ENCODE data around the gene AK2.

DNA sequence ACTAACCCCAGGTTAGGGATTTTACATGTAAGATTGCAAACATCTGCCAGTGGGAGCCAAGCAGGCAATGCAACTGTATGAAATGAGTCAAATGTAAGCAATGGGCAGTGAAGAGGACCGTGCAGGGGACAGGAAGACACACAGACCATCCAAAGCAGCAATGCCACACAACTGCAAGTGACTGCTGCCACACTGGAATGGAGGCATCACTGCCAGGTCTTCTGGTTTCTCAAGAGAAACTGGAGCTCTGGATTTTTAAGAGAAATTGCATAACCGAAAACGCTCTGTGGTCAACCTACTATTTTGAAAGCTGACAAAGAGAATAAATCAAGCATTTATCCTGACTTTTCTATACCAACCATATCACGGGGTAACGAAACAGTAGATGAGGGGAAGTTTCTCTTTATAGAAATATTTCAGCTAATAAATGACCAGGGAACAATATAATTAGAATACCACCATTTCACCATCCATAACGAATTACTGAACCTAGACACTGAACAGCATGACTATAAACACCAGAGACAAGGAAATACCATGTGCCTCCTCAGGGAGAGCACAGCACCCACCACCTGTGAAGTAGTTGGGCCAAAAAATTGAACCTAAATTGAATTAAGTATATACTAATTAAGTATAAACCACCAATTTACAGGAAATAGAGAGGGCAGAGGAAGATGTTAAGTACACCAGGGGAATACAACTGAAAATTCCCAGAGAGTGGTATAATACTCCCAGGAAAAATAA lies 4.4 kb downstream of the AK2 start:
- no peak for TF ChIP-seq EZH2 (IDR thresholded peaks at IDR 0.05; ENCODE audit: insufficient read depth, low read length)
- TF ChIP-seq, protein P1, sequence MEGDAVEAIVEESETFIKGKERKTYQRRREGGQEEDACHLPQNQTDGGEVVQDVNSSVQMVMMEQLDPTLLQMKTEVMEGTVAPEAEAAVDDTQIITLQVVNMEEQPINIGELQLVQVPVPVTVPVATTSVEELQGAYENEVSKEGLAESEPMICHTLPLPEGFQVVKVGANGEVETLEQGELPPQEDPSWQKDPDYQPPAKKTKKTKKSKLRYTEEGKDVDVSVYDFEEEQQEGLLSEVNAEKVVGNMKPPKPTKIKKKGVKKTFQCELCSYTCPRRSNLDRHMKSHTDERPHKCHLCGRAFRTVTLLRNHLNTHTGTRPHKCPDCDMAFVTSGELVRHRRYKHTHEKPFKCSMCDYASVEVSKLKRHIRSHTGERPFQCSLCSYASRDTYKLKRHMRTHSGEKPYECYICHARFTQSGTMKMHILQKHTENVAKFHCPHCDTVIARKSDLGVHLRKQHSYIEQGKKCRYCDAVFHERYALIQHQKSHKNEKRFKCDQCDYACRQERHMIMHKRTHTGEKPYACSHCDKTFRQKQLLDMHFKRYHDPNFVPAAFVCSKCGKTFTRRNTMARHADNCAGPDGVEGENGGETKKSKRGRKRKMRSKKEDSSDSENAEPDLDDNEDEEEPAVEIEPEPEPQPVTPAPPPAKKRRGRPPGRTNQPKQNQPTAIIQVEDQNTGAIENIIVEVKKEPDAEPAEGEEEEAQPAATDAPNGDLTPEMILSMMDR (IDR thresholded peaks at IDR 0.05; ENCODE audit: insufficient read depth, low read depth, low read length), result no peak

Measured in astrocyte (in vitro differentiated cells and primary cell).